Activated CD4-positive, CD25-positive, alpha-beta regulatory T cell treated with anti-CD3 and anti-CD28 coated beads, Interleukin-2, amount 50 U/mL, for 24 hours (primary cell): ENCODE measurements around the gene MALAT1.
"Not testable (repeated sequence)": the region's sequence is repeated elsewhere in the genome, so short reads cannot be mapped to it uniquely, and the experiment has no call there.

Experiments
- ATAC-seq, 2 donors: fragments of 150-1000 bp; cut with Tn5 transposase; one replicate each; pipeline ENCODE4 v1.10.0; 2021; ENCODE audit warnings: mild to moderate bottlenecking in 1 of 2, moderate library complexity in 1 of 2

Gene MALAT1

DNA sequence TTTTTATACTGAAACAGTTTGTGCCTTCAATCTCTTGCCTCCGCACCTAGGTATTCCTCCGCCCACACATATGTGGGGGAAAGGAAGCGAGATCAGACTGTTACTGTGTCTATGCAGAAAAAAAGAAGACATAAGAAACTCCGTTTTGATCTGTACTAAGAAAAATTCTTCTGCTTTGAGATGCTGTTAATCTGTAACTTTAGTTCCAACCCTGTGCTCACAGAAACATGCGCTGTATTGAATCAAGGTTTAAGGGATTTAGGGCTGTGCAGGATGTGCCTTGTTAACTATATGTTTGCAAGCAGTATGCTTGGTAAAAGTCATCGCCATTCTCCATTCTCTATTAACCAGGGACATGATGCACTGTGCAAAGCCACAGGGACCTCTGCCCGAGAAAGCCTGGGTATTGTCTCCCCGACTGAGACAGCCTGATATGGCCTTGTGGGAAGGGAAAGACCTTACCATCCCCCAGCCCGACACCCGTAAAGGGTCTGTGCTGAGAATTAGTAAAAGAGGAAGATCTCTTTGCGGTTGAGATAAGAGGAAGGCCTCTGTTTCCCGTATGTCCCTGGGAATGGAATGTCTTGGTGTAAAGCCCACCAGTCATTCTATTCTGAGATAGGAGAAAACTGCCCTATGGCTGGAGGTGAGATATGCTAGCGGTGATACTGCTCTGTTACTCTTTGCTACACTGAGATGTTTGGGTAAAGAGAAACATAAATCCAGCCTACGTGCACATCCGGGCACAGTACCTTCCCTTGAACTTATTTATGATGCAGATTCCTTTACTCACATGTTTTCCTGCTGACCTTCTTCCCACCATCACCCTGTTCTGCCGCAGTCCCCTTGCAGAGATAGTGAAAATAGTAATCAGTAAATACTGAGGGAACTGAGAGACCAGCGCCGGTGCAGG is 24.1 kb downstream of the MALAT1 start:
- ATAC-seq: peak in 1 of 2 donors; percentile 28

DNA sequence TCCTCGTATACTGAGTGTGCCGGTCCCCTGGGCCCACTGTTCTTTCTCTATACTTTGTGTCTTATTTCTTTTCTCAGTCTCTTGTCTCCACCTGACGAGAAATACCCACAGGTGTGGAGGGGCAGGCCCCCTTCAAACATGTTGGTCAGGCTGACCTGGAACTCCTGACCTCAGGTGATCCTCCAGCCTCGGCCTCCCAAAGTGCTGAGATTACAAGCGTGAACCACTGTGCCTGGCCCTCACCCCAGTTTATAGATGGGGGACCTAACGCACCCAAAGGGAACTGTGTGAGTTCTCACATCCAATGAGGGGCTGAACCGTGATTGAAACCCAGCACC is 24.8 kb downstream of the MALAT1 start:
- ATAC-seq: not testable (repeated sequence)

DNA sequence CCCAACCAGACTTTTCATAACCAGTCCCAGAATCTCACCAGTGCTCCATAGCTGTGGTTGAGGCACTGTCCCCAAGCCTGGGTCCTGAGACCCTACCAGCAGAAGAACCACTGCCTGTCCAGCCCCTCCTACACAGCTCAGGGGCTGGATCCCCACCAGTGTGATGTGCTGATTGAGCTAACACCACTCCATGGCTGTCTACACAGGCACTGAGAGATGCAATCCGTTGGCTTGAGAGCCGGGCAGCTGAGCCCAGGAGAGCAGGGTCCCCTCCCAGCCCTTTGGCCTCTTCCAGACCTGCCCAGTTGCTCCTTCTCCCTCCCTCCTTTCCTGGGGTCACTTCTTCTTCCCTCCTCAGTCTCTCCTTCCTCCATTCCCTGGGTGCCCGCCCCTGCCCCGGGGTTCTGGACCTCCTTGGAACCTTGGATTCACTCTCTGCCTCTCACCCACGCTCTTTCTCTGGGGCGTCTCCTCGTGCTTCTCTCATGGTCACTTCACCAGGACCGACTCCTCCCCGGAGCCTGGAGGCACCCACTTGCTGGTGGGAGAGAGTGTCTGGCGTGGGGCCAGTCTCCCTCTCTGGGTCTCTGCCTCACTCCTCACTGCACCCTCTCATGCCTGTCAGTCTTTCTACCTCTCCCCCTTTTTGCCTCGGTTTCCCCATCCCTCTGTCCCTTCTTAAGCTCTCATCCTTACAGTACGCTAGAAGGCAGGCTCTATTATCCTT is 25.3 kb downstream of the MALAT1 start:
- ATAC-seq: peak in 1 of 2 donors; percentile 6

DNA sequence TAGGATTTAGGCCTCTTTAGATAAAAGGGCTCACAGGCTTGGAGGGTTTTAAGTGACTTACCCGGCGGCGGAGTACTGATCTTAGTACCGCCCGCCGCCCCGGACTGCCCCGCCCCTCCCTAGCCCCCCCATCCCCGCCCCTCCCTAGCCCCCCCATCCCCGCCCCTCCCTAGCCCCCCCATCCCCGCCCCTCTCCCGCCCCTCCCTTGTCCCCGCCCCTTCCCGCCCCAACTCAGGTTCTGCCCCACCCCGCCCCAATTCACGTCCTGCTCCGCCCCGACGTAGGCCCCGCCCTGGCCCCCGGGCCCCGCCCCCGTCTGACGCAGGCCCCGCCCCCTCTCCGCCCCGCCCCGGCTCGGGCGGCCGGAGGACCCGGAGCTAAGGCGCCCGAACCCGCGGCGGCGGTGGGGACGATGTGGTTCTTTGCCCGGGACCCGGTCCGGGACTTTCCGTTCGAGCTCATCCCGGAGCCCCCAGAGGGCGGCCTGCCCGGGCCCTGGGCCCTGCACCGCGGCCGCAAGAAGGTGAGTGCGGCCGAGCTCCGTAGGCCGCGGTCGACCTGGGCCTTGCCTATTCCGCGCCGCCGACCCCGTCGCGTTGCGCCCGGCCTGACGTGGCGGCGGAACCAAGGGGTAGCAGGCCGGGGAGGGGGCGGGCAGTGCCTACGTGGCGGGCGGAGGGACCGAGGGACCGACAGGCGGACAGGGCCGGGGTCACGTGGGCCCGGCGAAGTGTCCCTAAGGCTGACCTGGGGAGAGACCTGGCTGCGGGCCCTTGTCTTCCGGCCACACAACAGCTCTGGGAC is 26.1 kb downstream of the MALAT1 start, which contains the start of gene SCYL1:
SCYL1 (plus strand) TSS at position 343 of the 805 bp plus-strand sequence; CDS start at position 414, 71 bp downstream.
- ATAC-seq: peak; percentile 71 to 80

DNA sequence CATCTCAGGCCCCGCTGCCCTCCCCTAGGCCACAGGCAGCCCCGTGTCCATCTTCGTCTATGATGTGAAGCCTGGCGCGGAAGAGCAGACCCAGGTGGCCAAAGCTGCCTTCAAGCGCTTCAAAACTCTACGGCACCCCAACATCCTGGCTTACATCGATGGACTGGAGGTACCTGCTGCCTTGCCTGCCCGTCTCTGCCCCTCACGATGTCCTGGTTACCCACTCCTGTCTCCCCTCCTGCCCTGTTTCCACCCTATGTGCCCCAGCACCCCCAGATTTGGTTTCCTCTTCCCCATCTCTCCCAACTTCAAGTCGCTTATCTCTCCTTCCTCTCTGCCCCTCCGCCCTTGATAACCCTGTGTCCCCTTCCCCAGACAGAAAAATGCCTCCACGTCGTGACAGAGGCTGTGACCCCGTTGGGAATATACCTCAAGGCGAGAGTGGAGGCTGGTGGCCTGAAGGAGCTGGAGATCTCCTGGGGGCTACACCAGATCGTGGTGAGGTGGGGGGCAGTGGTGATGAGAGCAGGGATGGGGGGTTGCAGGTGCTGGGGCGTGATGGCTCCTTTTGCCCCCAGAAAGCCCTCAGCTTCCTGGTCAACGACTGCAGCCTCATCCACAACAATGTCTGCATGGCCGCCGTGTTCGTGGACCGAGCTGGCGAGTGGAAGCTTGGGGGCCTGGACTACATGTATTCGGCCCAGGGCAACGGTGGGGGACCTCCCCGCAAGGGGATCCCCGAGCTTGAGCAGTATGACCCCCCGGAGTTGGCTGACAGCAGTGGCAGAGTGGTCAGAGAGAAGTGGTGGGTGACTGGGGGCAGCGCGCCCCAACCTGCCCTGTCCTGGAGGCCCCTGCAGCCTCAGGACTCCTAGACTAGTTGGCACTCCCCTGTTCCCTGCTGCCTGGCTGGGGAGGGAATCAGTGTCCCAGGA is 27.0 kb downstream of the MALAT1 start:
- ATAC-seq: peak; percentile 2 to 13

DNA sequence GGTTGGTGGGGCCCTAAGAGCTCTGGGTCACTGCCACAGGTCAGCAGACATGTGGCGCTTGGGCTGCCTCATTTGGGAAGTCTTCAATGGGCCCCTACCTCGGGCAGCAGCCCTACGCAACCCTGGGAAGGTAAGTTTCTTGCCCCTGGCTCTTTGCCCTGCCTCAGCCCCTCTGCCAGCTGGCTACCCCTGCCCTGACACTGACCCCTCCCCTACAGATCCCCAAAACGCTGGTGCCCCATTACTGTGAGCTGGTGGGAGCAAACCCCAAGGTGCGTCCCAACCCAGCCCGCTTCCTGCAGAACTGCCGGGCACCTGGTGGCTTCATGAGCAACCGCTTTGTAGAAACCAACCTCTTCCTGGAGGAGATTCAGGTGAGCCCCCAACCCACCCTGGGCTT is 27.9 kb downstream of the MALAT1 start:
- ATAC-seq: no peak

DNA sequence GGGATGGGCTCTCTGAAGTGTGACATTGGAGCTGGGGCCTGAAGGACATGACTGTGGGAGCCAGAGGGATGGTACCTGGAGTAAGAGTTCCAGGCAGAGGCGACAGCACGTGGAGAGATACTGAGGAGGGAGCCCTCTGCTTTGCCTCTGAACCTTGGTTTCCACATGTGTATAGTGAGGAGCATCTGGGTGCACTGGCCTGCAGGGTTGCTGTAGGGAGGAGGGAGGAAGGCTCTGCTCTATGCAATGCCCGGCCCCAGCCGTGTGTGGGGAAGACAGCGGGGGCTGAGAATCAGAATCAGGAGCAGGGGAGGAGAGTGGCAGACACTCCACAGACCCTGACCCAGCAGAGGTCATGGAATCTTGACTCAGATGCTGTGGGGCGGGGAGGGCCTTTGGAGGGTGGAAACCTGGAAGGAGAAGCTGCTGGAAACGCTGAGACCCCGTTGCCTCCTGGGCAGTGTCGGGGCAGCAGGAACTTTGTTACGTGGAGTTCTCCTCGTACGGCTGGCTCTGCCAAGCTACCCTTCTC is 30.0 kb downstream of the MALAT1 start:
- no peak for ATAC-seq

DNA sequence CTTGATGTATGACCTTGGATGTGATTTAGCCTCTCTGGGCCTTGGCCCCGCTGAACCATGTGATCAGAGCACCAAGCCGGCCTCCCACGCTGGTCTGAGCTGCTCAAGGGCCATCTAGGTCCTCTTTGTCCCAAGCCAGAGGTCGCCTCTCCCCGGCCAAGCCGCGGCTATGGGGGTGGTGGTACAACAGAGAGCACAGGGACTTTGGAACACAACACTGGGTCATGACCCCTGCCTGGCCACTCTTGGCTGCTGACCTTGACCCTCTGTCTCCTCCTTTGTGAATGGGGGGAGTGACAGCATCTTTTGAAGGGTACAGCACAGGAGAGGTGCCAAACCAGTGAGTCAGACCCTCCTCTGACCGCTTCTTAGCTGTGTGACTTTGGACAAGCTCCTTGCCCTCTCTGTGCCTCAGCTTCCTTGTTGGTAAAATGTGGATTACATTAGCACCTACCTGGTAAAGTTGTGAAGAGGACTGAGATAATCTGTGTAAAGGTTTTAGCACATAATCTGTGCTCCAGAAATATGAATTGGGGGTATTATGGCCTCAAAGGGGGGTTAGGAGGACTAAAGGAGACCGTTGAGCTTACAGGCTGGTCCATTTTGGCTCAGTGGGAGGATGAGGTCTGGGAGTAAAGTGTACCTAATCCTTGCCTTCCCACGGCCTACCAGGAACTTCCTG is 30.8 kb downstream of the MALAT1 start:
- ATAC-seq: no peak

DNA sequence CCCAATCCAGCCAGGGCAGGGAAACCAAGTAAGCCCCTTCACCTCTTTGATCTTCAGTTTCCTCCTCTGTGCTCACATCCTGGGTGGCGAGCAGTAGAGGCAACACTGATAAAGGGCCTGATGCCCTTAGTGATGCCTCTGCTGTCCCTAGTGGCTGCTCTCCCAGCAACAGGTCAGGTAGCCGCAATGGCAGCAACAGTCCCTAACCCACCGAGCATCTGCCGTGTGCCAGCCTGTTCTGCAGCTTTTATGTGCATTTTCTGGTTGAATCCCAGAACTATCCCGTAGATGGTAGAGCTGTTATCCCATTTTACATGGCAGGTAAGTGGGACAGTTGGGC is 31.3 kb downstream of the MALAT1 start:
- ATAC-seq: peak; percentile 58 to 66

DNA sequence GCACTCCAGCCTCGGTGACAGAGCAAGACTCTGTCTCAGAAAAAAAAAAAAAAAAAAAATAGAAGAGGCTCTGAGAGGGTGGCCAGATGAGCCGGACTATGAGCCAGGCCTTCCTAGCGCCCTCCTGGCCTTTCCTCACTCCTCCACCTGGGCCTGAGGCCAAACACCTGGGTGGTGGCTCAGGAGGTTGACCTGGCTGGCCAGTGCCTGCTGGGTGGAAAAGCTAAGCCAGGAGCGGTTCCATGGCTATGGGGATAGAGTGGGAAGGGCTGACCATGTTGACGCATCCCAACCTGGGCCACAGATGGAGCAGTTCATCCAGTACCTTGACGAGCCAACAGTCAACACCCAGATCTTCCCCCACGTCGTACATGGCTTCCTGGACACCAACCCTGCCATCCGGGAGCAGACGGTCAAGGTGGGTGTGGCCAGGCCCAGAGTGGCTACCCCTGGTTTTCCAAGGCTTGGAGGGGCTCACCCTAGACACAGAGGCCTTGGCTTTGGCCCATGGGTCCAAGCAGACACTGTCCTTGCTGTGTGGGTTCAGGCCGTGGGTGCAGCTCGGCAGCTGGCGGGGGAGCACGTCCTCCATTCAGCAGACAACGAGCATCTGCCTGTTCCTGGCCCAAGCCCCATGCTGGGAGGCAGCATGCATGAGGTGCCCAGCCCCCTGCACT is 33.7 kb downstream of the MALAT1 start:
- no peak for ATAC-seq

DNA sequence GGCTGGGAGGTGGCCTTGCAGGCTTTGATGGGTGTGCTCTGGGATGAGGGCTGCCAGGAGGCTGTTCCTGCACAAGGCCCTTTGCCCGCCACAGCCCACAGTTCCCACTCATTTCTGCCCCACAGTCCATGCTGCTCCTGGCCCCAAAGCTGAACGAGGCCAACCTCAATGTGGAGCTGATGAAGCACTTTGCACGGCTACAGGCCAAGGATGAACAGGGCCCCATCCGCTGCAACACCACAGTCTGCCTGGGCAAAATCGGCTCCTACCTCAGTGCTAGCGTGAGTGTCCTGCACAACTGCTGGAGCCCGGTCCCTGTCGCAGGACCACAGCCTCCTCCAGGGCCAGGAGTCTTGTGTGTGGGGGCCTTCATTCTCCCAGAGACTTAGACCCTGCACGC is 36.3 kb downstream of the MALAT1 start:
- ATAC-seq: no peak

DNA sequence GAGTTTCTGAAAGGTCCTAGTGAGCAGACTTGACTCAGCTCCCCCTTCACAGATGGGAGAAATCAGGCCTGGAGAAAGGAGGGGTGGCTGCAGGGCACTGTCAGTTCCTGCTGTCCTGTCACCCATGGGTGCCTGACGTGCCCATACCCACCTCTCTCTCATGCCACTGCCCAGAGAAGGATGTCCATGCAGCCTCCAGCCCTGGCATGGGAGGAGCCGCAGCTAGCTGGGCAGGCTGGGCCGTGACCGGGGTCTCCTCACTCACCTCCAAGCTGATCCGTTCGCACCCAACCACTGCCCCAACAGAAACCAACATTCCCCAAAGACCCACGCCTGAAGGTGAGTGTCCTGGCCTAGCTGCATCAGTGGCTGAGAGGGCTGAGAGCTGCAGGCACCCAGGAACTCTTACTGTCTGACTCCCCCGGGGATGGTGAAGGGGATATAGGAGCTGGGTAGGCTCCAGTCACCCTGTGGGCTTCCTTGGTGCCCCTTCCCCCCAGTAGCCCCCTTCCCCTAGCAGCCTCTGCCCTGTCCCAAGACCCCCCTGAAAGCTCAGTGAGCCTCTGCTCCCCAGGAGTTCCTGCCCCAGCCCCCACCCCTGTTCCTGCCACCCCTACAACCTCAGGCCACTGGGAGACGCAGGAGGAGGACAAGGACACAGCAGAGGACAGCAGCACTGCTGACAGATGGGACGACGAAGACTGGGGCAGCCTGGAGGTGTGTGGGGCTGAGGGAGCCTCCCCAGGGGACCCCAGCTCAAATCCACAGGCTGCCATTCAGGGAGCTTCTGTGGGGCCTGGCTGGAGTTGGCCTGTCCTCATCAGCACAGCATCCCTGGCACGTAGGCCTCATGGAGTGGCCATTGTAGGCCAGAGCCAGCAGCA is 37.8 kb downstream of the MALAT1 start:
- no peak for ATAC-seq

DNA sequence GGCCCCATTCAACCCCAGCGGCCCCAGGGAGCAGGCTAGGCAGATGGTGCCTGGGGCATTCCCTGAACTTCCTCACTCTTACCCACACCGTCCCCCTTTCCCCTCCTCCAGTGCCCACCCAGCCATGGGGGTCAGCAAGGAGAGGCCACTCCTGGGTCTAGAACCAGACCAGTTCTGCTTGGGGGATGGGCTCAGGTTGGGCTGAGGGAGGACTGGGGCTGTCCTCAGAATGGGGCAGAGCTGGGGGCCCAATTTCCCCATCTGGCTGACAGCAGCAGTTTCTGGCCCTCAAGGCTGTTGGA is 38.4 kb downstream of the MALAT1 start:
- ATAC-seq: no peak

DNA sequence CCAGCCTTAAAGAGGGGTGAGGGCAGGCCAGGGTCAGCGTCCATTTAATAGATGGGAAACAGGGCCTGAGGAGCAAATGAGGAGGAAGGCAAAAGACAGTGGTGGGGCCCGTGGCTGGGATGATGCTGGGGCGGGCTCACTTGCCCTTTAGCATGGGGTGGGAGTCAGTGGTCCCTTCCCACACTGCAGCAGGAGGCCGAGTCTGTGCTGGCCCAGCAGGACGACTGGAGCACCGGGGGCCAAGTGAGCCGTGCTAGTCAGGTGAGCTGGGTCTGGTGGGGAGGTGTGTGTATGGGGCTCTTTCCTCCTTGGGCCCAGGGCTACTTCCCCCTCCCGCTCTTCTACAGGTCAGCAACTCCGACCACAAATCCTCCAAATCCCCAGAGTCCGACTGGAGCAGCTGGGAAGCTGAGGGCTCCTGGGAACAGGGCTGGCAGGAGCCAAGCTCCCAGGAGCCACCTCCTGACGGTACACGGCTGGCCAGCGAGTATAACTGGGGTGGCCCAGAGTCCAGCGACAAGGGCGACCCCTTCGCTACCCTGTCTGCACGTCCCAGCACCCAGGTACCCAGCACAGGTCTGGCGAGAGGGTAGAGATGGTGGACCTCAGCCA is 38.9 kb downstream of the MALAT1 start:
- ATAC-seq: no peak

DNA sequence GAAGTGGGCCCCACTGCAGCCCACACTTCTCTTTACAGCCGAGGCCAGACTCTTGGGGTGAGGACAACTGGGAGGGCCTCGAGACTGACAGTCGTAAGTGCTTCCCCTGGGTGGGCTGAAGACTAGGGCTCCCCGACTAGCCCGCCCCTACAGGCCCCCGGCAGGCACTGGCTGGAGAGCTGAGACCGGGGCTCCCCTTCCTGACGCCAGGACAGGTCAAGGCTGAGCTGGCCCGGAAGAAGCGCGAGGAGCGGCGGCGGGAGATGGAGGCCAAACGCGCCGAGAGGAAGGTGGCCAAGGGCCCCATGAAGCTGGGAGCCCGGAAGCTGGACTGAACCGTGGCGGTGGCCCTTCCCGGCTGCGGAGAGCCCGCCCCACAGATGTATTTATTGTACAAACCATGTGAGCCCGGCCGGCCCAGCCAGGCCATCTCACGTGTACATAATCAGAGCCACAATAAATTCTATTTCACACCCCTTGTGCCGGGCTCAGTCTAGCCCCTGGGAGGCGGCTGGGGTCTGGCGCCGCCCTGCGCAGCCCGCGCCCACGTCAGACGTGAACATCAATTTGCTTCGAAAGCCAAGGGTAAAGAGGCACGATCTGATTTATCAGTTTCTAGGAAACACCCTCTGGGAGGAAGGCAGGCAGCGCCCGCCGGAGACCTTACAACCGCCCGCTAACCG is 39.5 kb downstream of the MALAT1 start:
- no peak for ATAC-seq

DNA sequence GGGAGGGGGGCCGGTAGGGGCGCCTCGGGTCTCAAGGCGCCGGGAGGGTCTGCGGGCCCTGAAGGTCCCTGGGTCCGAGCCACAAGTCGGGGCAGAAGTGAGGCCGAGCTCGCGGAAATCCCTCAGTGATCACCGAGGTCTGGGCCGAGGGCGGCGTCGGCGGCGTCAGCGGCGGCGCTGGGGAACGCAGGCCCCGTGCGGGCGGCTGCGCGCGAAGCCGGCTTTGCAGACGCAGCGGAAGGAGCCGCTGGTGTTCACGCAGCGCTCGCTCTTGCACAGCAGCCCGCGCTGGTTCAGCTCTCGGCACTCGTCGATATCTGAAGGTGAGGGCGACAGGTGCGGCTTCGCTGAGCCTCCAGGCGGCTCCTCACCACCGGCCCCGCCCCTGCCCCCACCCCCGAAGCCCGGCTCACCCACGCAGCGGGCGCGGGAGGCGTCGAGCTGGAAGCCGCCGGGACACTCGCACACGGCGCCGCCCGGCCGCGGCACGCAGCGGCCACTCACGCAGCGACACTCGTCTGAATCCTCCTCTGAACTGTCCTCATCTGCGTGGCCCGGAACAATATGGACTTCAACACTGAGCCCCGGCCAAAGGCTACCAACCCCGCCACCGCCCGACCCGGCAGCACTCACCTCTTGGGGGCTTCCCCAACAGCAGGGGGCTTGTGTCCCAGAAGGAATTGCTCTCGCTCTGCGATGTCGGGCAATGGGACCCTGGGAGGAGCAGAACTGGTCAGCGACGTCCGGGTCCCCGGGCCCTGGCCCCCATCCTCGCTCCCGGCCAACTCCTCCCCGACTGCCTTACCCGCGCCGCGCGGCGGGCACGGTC is 40.3 kb downstream of the MALAT1 start:
- ATAC-seq: no peak

DNA sequence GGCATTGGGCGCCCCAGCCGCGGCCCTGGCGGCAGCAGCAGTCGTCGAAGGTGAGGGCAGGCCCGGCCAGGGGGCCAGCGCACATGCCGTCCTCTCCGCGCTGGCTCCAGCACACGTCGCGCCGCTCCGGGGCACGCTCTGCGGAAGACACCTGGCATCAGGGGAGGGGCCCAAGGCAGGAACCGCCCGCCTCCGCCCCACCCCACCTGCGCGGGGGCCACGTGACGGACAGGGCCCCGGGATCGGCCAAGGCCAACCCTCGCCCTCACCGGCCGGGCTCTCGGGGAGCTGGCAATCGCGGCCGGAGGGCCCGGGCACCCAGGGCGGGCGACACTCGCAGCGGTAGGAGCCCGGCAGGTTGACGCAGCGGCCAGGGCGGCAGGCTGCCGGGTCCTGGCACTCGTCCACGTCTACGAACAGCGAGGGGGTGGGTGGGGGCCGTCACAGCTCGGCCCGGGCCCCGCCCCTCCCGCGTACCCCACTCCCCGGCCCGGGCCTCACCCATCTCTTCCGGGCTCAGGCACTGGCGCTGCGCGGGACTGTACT is 41.0 kb downstream of the MALAT1 start:
- ATAC-seq: peak; percentile 73 to 79
